HepG2 (cell line): Measurements from ENCODE around the gene TNNI2. TPM values are rescaled to one million over a fixed set of nuclear protein-coding genes. Genes with fewer than 3 reads are reported as not detected.

Source experiments
- ARNT2 ChIP-seq: sonication (generic); formaldehyde crosslinking; IDR thresholded peaks from 2 replicates; pipeline ENCODE4 v1.8.0; 2022; ENCODE audit warnings: mild to moderate bottlenecking, low read depth, missing genetic modification reagents, moderate library complexity
- ATF6 ChIP-seq: sonication (generic); formaldehyde crosslinking; conservative IDR thresholded peaks from 2 replicates; pipeline ENCODE4 v1.4.0; 2020; ENCODE audit warnings: missing genetic modification reagents
- CAMTA2 ChIP-seq: sonication (generic); formaldehyde crosslinking; IDR thresholded peaks from 2 replicates; pipeline ENCODE4 v1.4.0; 2020; ENCODE audit warnings: mild to moderate bottlenecking, missing genetic modification reagents, borderline replicate concordance
- GATA4 ChIP-seq: sonication (generic); IDR thresholded peaks from 2 replicates; pipeline ENCODE4 v1.6.1; 2016; ENCODE audit warnings: antibody characterized with exemption, low read depth, borderline replicate concordance
- GPN1 ChIP-seq: sonication (generic); formaldehyde crosslinking; IDR thresholded peaks from 2 replicates; pipeline ENCODE4 v1.5.1; 2020; ENCODE audit warnings: missing genetic modification reagents, borderline replicate concordance
- MBD4 ChIP-seq: IDR thresholded peaks from 2 replicates; pipeline ENCODE4 v1.6.1; 2012; ENCODE audit warnings: low read length, inconsistent platforms, borderline replicate concordance
- PHB2 ChIP-seq: fragments of 450-650 bp; IDR thresholded peaks from 2 replicates; pipeline ENCODE4 v1.6.1; 2018; ENCODE audit not compliant: partially characterized antibody
- PRDM15 ChIP-seq: sonication (generic); formaldehyde crosslinking; IDR thresholded peaks from 2 replicates; pipeline ENCODE4 v1.4.0; 2020; ENCODE audit warnings: missing genetic modification reagents
- PRMT3 ChIP-seq: sonication (generic); formaldehyde crosslinking; IDR thresholded peaks from 2 replicates; pipeline ENCODE4 v1.8.1; 2022; ENCODE audit warnings: low read depth, mild to moderate bottlenecking, moderate library complexity, missing genetic modification reagents, borderline replicate concordance
- SNAPC2 ChIP-seq: sonication (generic); formaldehyde crosslinking; IDR thresholded peaks from 2 replicates; pipeline ENCODE4 v1.8.1; 2022; ENCODE audit warnings: mild to moderate bottlenecking, missing genetic modification reagents
- SOX13 ChIP-seq, 3 experiments: fragments of 450-650 bp in 1 of 3; sonication (generic) in 1 of 3; formaldehyde crosslinking in 1 of 3; IDR thresholded peaks in 2 of 3; conservative IDR thresholded peaks in 1 of 3; 2 replicates each; pipeline versions ENCODE4 v1.5.0 to v1.6.1; 2016 to 2020; ENCODE audit warnings: antibody characterized with exemption in 1 of 3, mild to moderate bottlenecking in 1 of 3, missing compliant biosample characterization in 1 of 3, missing genetic modification reagents in 1 of 3, moderate library complexity in 1 of 3
- TEF ChIP-seq: sonication (generic); formaldehyde crosslinking; IDR thresholded peaks from 2 replicates; pipeline ENCODE4 v1.5.0; 2020; ENCODE audit warnings: missing genetic modification reagents
- TOE1 ChIP-seq: sonication (generic); formaldehyde crosslinking; IDR thresholded peaks from 2 replicates; pipeline ENCODE4 v1.4.0; 2020; ENCODE audit warnings: mild to moderate bottlenecking, missing genetic modification reagents
- ZNF576 ChIP-seq: sonication (generic); formaldehyde crosslinking; IDR thresholded peaks from 2 replicates; pipeline ENCODE4 v1.4.0; 2020; ENCODE audit warnings: mild to moderate bottlenecking, missing genetic modification reagents
- ZNF615 ChIP-seq: sonication (generic); formaldehyde crosslinking; IDR thresholded peaks from 2 replicates; pipeline ENCODE4 v1.5.0; 2020; ENCODE audit warnings: mild to moderate bottlenecking, missing genetic modification reagents, borderline replicate concordance
- ZNF619 ChIP-seq: sonication (generic); formaldehyde crosslinking; IDR thresholded peaks from 2 replicates; pipeline ENCODE4 v1.4.0; 2020; ENCODE audit warnings: mild to moderate bottlenecking, missing genetic modification reagents
- ZNF773 ChIP-seq: sonication (generic); formaldehyde crosslinking; IDR thresholded peaks from 2 replicates; pipeline ENCODE4 v1.4.0; 2020; ENCODE audit warnings: missing genetic modification reagents, borderline replicate concordance
- ZSCAN20 ChIP-seq: sonication (generic); formaldehyde crosslinking; IDR thresholded peaks from 2 replicates; pipeline ENCODE4 v1.4.0; 2020; ENCODE audit warnings: missing genetic modification reagents, mild to moderate bottlenecking, borderline replicate concordance
- polyA plus RNA-seq, 8 experiments: library from polyadenylated mRNA; depleted of rRNA in 3 of 8; stranded (reverse) in 7 of 8; unstranded in 1 of 8; fragments of >200 nt; fragmentation: Illumina TruSeq in 4 of 8; extraction: Trizol in 4 of 8; gene quantifications; 2 replicates each; pipeline versions ENCODE4 v1.2.1 to v1.2.3, GENCODE V29; 2011 to 2016; ENCODE audit warnings: low read depth in 4 of 8, missing spikeins in 1 of 8, mixed read lengths in 1 of 8; ENCODE audit not compliant: insufficient read depth in 1 of 8
- total RNA-seq, 5 experiments: library from RNA; depleted of rRNA; stranded (reverse); fragments of >200 nt; fragmentation: Illumina TruSeq; extraction: Trizol; gene quantifications; 2 replicates each; pipeline ENCODE4 v1.2.3, GENCODE V29; 2016; ENCODE audit warnings: low read depth in 1 of 5
- TF ChIP-seq, protein P1 (sequence below): sonication (generic); formaldehyde crosslinking; conservative IDR thresholded peaks from 2 replicates; pipeline ENCODE4 v1.5.0; 2020; ENCODE audit warnings: missing genetic modification reagents

Gene TNNI2
- total and polyA plus RNA-seq, 2 of the 13 experiments (the other 11 are each of a cell fraction or from before 2014, with no cell fraction given), result 7.2 to 12.0 TPM

GRCh38 chr11:1830322-1831223 lies 8.2 kb upstream of the TNNI2 start (continued):
- no peak for TF ChIP-seq ATF6 (CRISPR knock-in tag)
- no peak for TF ChIP-seq GPN1 (CRISPR knock-in tag)
- no peak for TF ChIP-seq TOE1
- TF ChIP-seq ZNF773 (CRISPR knock-in tag), result no peak
- TF ChIP-seq PRDM15 (CRISPR knock-in tag), result no peak; the same call in 1 of the 2 replicates
- TF ChIP-seq ZSCAN20, result no peak
- TF ChIP-seq ARNT2 (CRISPR knock-in tag), result peak; percentile 82; the same call in 1 of the 2 replicates
- no peak for TF ChIP-seq ZNF576 (CRISPR knock-in tag)
- TF ChIP-seq PHB2, result no peak
- no peak for TF ChIP-seq MBD4
- TF ChIP-seq ZNF619 (CRISPR knock-in tag), result no peak; the same call in 1 of the 2 replicates
- no peak; the same call in 1 of the 2 replicates for TF ChIP-seq SOX13 (IDR thresholded peaks at IDR 0.05)
- 0 out of 4 replicates have a peak, but pooled peaks of 1 of the 2 experiments have one; percentile 23 for TF ChIP-seq SOX13 (CRISPR knock-in tag; conservative IDR thresholded peaks at IDR 0.05 in 1 of 2, IDR thresholded peaks at IDR 0.05 in 1 of 2)
- peak; percentile 51; the same call in 1 of the 2 replicates for TF ChIP-seq PRMT3 (CRISPR knock-in tag)
- TF ChIP-seq ZNF615 (CRISPR knock-in tag), result no peak
- no peak for TF ChIP-seq CAMTA2 (CRISPR knock-in tag)
- no peak for TF ChIP-seq SNAPC2 (CRISPR knock-in tag)
- TF ChIP-seq, protein P1, sequence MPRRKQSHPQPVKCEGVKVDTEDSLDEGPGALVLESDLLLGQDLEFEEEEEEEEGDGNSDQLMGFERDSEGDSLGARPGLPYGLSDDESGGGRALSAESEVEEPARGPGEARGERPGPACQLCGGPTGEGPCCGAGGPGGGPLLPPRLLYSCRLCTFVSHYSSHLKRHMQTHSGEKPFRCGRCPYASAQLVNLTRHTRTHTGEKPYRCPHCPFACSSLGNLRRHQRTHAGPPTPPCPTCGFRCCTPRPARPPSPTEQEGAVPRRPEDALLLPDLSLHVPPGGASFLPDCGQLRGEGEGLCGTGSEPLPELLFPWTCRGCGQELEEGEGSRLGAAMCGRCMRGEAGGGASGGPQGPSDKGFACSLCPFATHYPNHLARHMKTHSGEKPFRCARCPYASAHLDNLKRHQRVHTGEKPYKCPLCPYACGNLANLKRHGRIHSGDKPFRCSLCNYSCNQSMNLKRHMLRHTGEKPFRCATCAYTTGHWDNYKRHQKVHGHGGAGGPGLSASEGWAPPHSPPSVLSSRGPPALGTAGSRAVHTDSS (CRISPR knock-in tag), result no peak; the same call in 1 of the 2 replicates
- TF ChIP-seq GATA4, result peak; percentile 76; the same call in 1 of the 2 replicates
- no peak for TF ChIP-seq TEF
